GM23338 (cell line): ENCODE data around the gene GSG1. TPM values are rescaled to one million over a fixed set of nuclear protein-coding genes. Genes with fewer than 3 reads are reported as not detected.

Experiments used
- ATAC-seq: fragments of 200-7000 bp; cut with Tn5 transposase; 3 replicates; pipeline ENCODE4 v1.9.1; 2020
- DNase-seq: peaks from one replicate; pipeline ENCODE4 v3.0.0-alpha.2; 2015; ENCODE audit warnings: low spot score
- H2AFZ ChIP-seq: fragments of 200-600 bp; sonication (generic); 2 replicates; pipeline ENCODE4 v1.8.0; 2016; ENCODE audit warnings: antibody characterized with exemption, mild to moderate bottlenecking, moderate library complexity
- H3F3A ChIP-seq: fragments of 200-600 bp; sonication (generic); replicated peaks from 2 replicates; pipeline ENCODE4 v1.8.0; 2017; ENCODE audit warnings: antibody characterized with exemption, mixed run types, low read depth
- H3K27ac ChIP-seq: fragments of 200-600 bp; sonication (generic); 2 replicates; pipeline ENCODE4 v1.6.1; 2016; ENCODE audit warnings: low read depth
- H3K27me3 ChIP-seq: fragments of 200-600 bp; sonication (generic); 2 replicates; pipeline ENCODE4 v1.8.0; 2016; ENCODE audit warnings: mild to moderate bottlenecking, mixed run types, moderate library complexity; ENCODE audit not compliant: insufficient read depth
- H3K36me3 ChIP-seq: fragments of 200-600 bp; sonication (generic); 2 replicates; pipeline ENCODE4 v1.8.0; 2016; ENCODE audit warnings: mild to moderate bottlenecking; ENCODE audit not compliant: insufficient read depth
- H3K4me1 ChIP-seq: fragments of 200-600 bp; sonication (generic); 2 replicates; pipeline ENCODE4 v1.8.0; 2016; ENCODE audit warnings: mild to moderate bottlenecking, moderate library complexity; ENCODE audit not compliant: insufficient read depth
- H3K4me2 ChIP-seq: fragments of 200-600 bp; sonication (generic); 2 replicates; pipeline ENCODE4 v1.7.1; 2017; ENCODE audit warnings: mixed run types
- H3K4me3 ChIP-seq: fragments of 200-600 bp; sonication (generic); 2 replicates; pipeline ENCODE4 v1.6.1; 2016; ENCODE audit warnings: mixed run types
- H3K79me2 ChIP-seq: fragments of 200-600 bp; sonication (generic); replicated peaks from 2 replicates; pipeline ENCODE4 v1.8.0; 2017; ENCODE audit warnings: mild to moderate bottlenecking; ENCODE audit not compliant: insufficient read depth
- H3K9me2 ChIP-seq: fragments of 200-600 bp; sonication (generic); 2 replicates; pipeline ENCODE4 v1.8.0; 2017; ENCODE audit not compliant: insufficient read depth
- H4K20me1 ChIP-seq: fragments of 200-600 bp; sonication (generic); replicated peaks from 2 replicates; pipeline ENCODE4 v1.8.0; 2017; ENCODE audit warnings: mild to moderate bottlenecking; ENCODE audit not compliant: insufficient read depth
- H3K27ac Mint-ChIP-seq: 2 replicates; pipeline ENCODE4 v1.8.0; 2020; ENCODE audit warnings: inconsistent platforms, mild to moderate bottlenecking, moderate library complexity, mixed read lengths
- H3K27me3 Mint-ChIP-seq: 3 replicates; pipeline ENCODE4 v1.8.0; 2022; ENCODE audit warnings: low read depth, mild to moderate bottlenecking, moderate library complexity, mixed read lengths, inconsistent platforms; ENCODE audit not compliant: insufficient read depth, poor library complexity
- H3K36me3 Mint-ChIP-seq: 3 replicates; pipeline ENCODE4 v1.8.0; 2021; ENCODE audit warnings: low read depth, mild to moderate bottlenecking, inconsistent platforms, moderate library complexity, mixed read lengths
- H3K4me1 Mint-ChIP-seq: 3 replicates; pipeline ENCODE4 v1.8.0; 2020; ENCODE audit warnings: mild to moderate bottlenecking, inconsistent platforms, mixed read lengths
- H3K4me3 Mint-ChIP-seq: 3 replicates; pipeline ENCODE4 v1.8.0; 2021; ENCODE audit warnings: moderate library complexity, mild to moderate bottlenecking, inconsistent platforms, mixed read lengths
- H3K9me3 Mint-ChIP-seq: 3 replicates; pipeline ENCODE4 v1.8.0; 2020; ENCODE audit warnings: moderate library complexity, mild to moderate bottlenecking, inconsistent platforms, mixed read lengths
- CREB1 ChIP-seq: fragments of 250-450 bp; sonication (Bioruptor Pico); IDR thresholded peaks from 2 replicates; pipeline ENCODE4 v1.5.0; 2020; ENCODE audit warnings: low read depth, mild to moderate bottlenecking, moderate library complexity
- ZNF331 ChIP-seq: fragments of 250-450 bp; sonication (Bioruptor Pico); IDR thresholded peaks from 2 replicates; pipeline ENCODE4 v1.5.0; 2020; ENCODE audit warnings: low read depth, mild to moderate bottlenecking, moderate library complexity
- ZNF462 ChIP-seq: fragments of 250-450 bp; sonication (Bioruptor Pico); IDR thresholded peaks from 2 replicates; pipeline ENCODE4 v1.5.0; 2020; ENCODE audit warnings: mild to moderate bottlenecking, moderate library complexity
- polyA plus RNA-seq: library from polyadenylated mRNA; unstranded; fragments of >200 nt; fragmentation: Nextera tagmentation; extraction: Ambion mirVana; gene quantifications from 2 replicates; pipeline ENCODE4 v1.2.1, GENCODE V29; 2016
- total RNA-seq: library from RNA; depleted of rRNA; stranded (reverse); fragments of >200 nt; shearing (Covaris generic); gene quantifications from 2 replicates; pipeline ENCODE4 v1.2.3, GENCODE V29; 2014
- TF ChIP-seq, protein P1 (sequence below), 2 experiments: fragments of 200-600 bp in 1 of 2; sonication (generic) in 1 of 2; conservative IDR thresholded peaks; 2 replicates each; pipeline versions ENCODE4 v1.5.1 to v1.6.1; 2016 to 2017; ENCODE audit warnings: antibody characterized with exemption in 2 of 2, low read depth in 2 of 2, mild to moderate bottlenecking in 2 of 2, moderate library complexity in 1 of 2

The GSG1 gene
- total and polyA plus RNA-seq, 2 experiments from 2014 or later: 0.17 to 0.63 TPM

- no peaks in the 10 kb centered on the region for H4K20me1 ChIP-seq
- Mint-ChIP-seq H3K27me3 (no peaks in the 10 kb centered on the region), H3K4me3 (no peak overlapping the region)
These were observed 23.0 kb upstream of the GSG1 start for GRCh38 chr12:13126494-13126893.

More at GRCh38 chr12:13126494-13126893, 23.0 kb upstream of the GSG1 start:
- Histone ChIP-seq H3K4me2 (no peak overlapping the region), H3K27ac (no peak overlapping the region), H3K4me3 (no peak overlapping the region), H3K9me2 (peaks cover 9% of the 10 kb centered on the region; the same call in 1 of the 2 replicates), H3K79me2 (no peaks in the 10 kb centered on the region), H3K36me3 (no peaks in the 10 kb centered on the region), H3K4me1 (no peaks in the 10 kb centered on the region), H3F3A (no peaks in the 10 kb centered on the region), H2AFZ (no peak overlapping the region), H3K27me3 (no peaks in the 10 kb centered on the region)
- TF ChIP-seq CREB1: no peak
- TF ChIP-seq ZNF462 (CRISPR knock-in tag): no peak
- no peak for TF ChIP-seq ZNF331
- TF ChIP-seq, protein P1, sequence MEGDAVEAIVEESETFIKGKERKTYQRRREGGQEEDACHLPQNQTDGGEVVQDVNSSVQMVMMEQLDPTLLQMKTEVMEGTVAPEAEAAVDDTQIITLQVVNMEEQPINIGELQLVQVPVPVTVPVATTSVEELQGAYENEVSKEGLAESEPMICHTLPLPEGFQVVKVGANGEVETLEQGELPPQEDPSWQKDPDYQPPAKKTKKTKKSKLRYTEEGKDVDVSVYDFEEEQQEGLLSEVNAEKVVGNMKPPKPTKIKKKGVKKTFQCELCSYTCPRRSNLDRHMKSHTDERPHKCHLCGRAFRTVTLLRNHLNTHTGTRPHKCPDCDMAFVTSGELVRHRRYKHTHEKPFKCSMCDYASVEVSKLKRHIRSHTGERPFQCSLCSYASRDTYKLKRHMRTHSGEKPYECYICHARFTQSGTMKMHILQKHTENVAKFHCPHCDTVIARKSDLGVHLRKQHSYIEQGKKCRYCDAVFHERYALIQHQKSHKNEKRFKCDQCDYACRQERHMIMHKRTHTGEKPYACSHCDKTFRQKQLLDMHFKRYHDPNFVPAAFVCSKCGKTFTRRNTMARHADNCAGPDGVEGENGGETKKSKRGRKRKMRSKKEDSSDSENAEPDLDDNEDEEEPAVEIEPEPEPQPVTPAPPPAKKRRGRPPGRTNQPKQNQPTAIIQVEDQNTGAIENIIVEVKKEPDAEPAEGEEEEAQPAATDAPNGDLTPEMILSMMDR (conservative IDR thresholded peaks at IDR 0.05; ENCODE audit: low read depth in 2 of 2): no peak
- no peaks in the 10 kb centered on the region for H3K36me3 Mint-ChIP-seq
- no peak for ATAC-seq
- no peak for DNase-seq
- peaks cover 7% of the 10 kb centered on the region for H3K4me1 Mint-ChIP-seq
- no peak overlapping the region for H3K27ac Mint-ChIP-seq
- H3K9me3 Mint-ChIP-seq: no peaks in the 10 kb centered on the region
